CD4-positive, alpha-beta T cell (primary cell): Measurements from ENCODE around the gene SLCO4A1. TPM values are rescaled to one million over a fixed set of nuclear protein-coding genes. Genes with fewer than 3 reads are reported as not detected.

Experiments
- ATAC-seq: fragments of 200-7000 bp; cut with Tn5 transposase; one replicate; pipeline ENCODE4 v1.10.0; 2022; ENCODE audit warnings: mild to moderate bottlenecking; ENCODE audit not compliant: poor library complexity
- CTCF ChIA-PET: fragments of 350-600 bp; sonication (Branson Sonifier 250); formaldehyde crosslinking; loops from one replicate; lab custom pipeline; 2021; ENCODE audit warnings: antibody characterized with exemption, inconsistent platforms; lab: Charles Lee
- POLR2A ChIA-PET: fragments of 350-600 bp; sonication (Branson Sonifier 250); formaldehyde crosslinking; loops from one replicate; lab custom pipeline; 2021; ENCODE audit warnings: antibody characterized with exemption, inconsistent platforms; lab: Charles Lee
- DNase-seq, 14 experiments: peaks; one replicate each; pipeline ENCODE4 v3.0.0-alpha.2; 2013 to 2020; ENCODE audit warnings: mixed read lengths in 2 of 14
- H3K27ac ChIP-seq, 2 donors: one replicate each; pipeline versions ENCODE4 v1.5.1 to v1.7.0; 2013; ENCODE audit warnings: low read length in 2 of 2, low read depth in 1 of 2, mild to moderate bottlenecking in 1 of 2
- H3K27me3 ChIP-seq, 2 experiments: 1 replicate in 1 of 2; 2 replicates in 1 of 2; pipeline versions ENCODE4 v1.6.1 to v1.7.0; 2013; ENCODE audit warnings: low read length in 2 of 2, control low read depth in 1 of 2, mild to moderate bottlenecking in 1 of 2, moderate library complexity in 1 of 2; ENCODE audit not compliant: insufficient read depth in 2 of 2, control insufficient read depth in 1 of 2
- H3K36me3 ChIP-seq: one replicate; pipeline ENCODE4 v1.6.1; 2013; ENCODE audit warnings: low read length, control low read depth; ENCODE audit not compliant: insufficient read depth
- H3K4me1 ChIP-seq: one replicate; pipeline ENCODE4 v1.6.1; 2013; ENCODE audit warnings: low read length, control low read depth; ENCODE audit not compliant: insufficient read depth
- H3K4me3 ChIP-seq: one replicate; pipeline ENCODE4 v1.5.1; 2013; ENCODE audit warnings: mild to moderate bottlenecking, low read length, moderate library complexity
- H3K9me3 ChIP-seq, 2 experiments: 1 replicate in 1 of 2; 2 replicates in 1 of 2; pipeline versions ENCODE4 v1.6.1 to v1.7.0; 2013; ENCODE audit warnings: low read length in 2 of 2, mild to moderate bottlenecking in 2 of 2, control low read depth in 1 of 2, moderate library complexity in 1 of 2; ENCODE audit not compliant: control insufficient read depth in 1 of 2, insufficient read depth in 1 of 2
- H3K27ac Mint-ChIP-seq: one replicate; pipeline ENCODE4 v1.8.0; 2020; ENCODE audit warnings: mixed read lengths
- H3K27me3 Mint-ChIP-seq: one replicate; pipeline ENCODE4 v1.8.0; 2021; ENCODE audit warnings: mixed read lengths
- H3K36me3 Mint-ChIP-seq: one replicate; pipeline ENCODE4 v1.8.0; 2021; ENCODE audit warnings: low read depth, mixed read lengths
- H3K4me1 Mint-ChIP-seq: one replicate; pipeline ENCODE4 v1.8.0; 2021; ENCODE audit warnings: low read depth, mixed read lengths
- H3K4me3 Mint-ChIP-seq: one replicate; pipeline ENCODE4 v1.8.0; 2020; ENCODE audit warnings: mild to moderate bottlenecking, mixed read lengths
- H3K9me3 Mint-ChIP-seq: one replicate; pipeline ENCODE4 v1.8.0; 2020; ENCODE audit warnings: mixed read lengths
- CTCF ChIP-seq: fragments of 200-600 bp; IDR thresholded peaks from one replicate; pipeline ENCODE4 v1.8.0; 2022; ENCODE audit warnings: antibody characterized with exemption, mild to moderate bottlenecking
- intact Hi-C, 2 experiments: fragments of 100-400 bp; cut with DNase I in 1 of 2; cut with micrococcal nuclease in 1 of 2; formaldehyde crosslinking; loops; one replicate each; pipeline versions ENCODE4 v1.15.1 to v1.9.0; 2023 to 2025; cut with DNase I, micrococcal nuclease
- total RNA-seq, 174 experiments: library from RNA in 2 of 174; stranded (reverse) in 2 of 174; gene quantifications; one replicate each; pipeline ENCODE4 v1.2.3 and lab custom pipeline; 2021 to 2026

Gene SLCO4A1
- total RNA-seq, 2 experiments from 2014 or later, result 2.3 to 2.5 TPM

- Mint-ChIP-seq H3K27ac (no peak overlapping the region), H3K36me3 (no peaks in the 10 kb centered on the region), H3K27me3 (no peaks in the 10 kb centered on the region), H3K4me1 (peaks cover 6% of the 10 kb centered on the region), H3K4me3 (no peak overlapping the region), H3K9me3 (no peaks in the 10 kb centered on the region)
- Histone ChIP-seq H3K27ac (no peak overlapping the region), H3K9me3 (no peaks in the 10 kb centered on the region), H3K4me1 (peaks cover 16% of the 10 kb centered on the region), H3K27me3 (no peaks in the 10 kb centered on the region), H3K36me3 (no peaks in the 10 kb centered on the region), H3K4me3 (no peak overlapping the region)
- POLR2A ChIA-PET, result no interaction called here
- CTCF ChIA-PET, result no interaction called here
- TF ChIP-seq CTCF, result no peak
- ATAC-seq, result no peak
- no peak for DNase-seq
- intact Hi-C loops, result no loop called here
These were observed 14.8 kb downstream of the SLCO4A1 start for GRCh38 chr20:62656919-62657588.

- peaks cover under 1% of the 10 kb centered on the region for H3K4me1 Mint-ChIP-seq
- CTCF ChIA-PET, result no interaction called here
- Histone ChIP-seq H3K27me3 (no peaks in the 10 kb centered on the region), H3K4me1 (peaks cover 11% of the 10 kb centered on the region), H3K9me3 (no peaks in the 10 kb centered on the region), H3K4me3 (no peak overlapping the region), H3K36me3 (no peaks in the 10 kb centered on the region), H3K27ac (no peak overlapping the region)
- H3K36me3 Mint-ChIP-seq, result no peaks in the 10 kb centered on the region
- H3K27me3 Mint-ChIP-seq, result no peaks in the 10 kb centered on the region
- no peak overlapping the region for H3K27ac Mint-ChIP-seq
- no peak for TF ChIP-seq CTCF
- DNase-seq (no peak), ATAC-seq (no peak)
- no peak overlapping the region for H3K4me3 Mint-ChIP-seq
- POLR2A ChIA-PET, result no interaction called here
- intact Hi-C loops, result no loop called here
- H3K9me3 Mint-ChIP-seq, result no peaks in the 10 kb centered on the region
These were observed 15.3 kb downstream of the SLCO4A1 start for GRCh38 chr20:62657589-62657942.

GRCh38 chr20:62657956-62658355 lies 15.7 kb downstream of the SLCO4A1 start:
- ChIA-PET CTCF (no interaction called here), POLR2A (no interaction called here)
- H3K27ac ChIP-seq, result no peak overlapping the region
- TF ChIP-seq CTCF, result no peak
- no peaks in the 10 kb centered on the region for H3K9me3 Mint-ChIP-seq
- ATAC-seq (no peak), DNase-seq (no peak)
- intact Hi-C loops, result no loop called here
- no peaks in the 10 kb centered on the region for H3K27me3 Mint-ChIP-seq
- H3K27ac Mint-ChIP-seq, result no peak overlapping the region
- H3K9me3 ChIP-seq, result no peaks in the 10 kb centered on the region
- no peaks in the 10 kb centered on the region for H3K36me3 ChIP-seq
- no peaks in the 10 kb centered on the region for H3K36me3 Mint-ChIP-seq
- H3K4me3 ChIP-seq, result no peak overlapping the region
- H3K27me3 ChIP-seq, result no peaks in the 10 kb centered on the region
- H3K4me3 Mint-ChIP-seq, result no peak overlapping the region
- peaks cover 7% of the 10 kb centered on the region for H3K4me1 ChIP-seq
- H3K4me1 Mint-ChIP-seq, result no peaks in the 10 kb centered on the region
